H1 (cell line): ENCODE measurements around the gene ZNF397. TPM values are rescaled to one million over a fixed set of nuclear protein-coding genes. Genes with fewer than 3 reads are reported as not detected.

Experiments used
- CTCF ChIA-PET: fragments of 300-600 bp; sonication (Branson Sonifier 250); formaldehyde crosslinking; loops from one replicate; lab custom pipeline; 2021; ENCODE audit not compliant: partially characterized antibody; lab: Charles Lee
- POLR2A ChIA-PET: fragments of 300-600 bp; sonication (Branson Sonifier 250); formaldehyde crosslinking; loops from one replicate; lab custom pipeline; 2021; ENCODE audit warnings: inconsistent platforms; ENCODE audit not compliant: partially characterized antibody; lab: Charles Lee
- DNase-seq, 2 experiments: peaks; one replicate each; pipeline versions ENCODE4 v3.0.0 to v3.0.0-alpha.2; 2010 to 2022; ENCODE audit warnings: low spot score in 2 of 2, low read depth in 1 of 2, mixed read lengths in 1 of 2
- FAIRE-seq: peaks from 2 replicates; lab custom pipeline; 2011; peaks lifted over from hg19 to GRCh38; lab: Jason Lieb, UNC
- H2AFZ ChIP-seq: 2 replicates; pipeline ENCODE4 v1.8.1; 2012; ENCODE audit warnings: low read length, inconsistent platforms
- H2AK5ac ChIP-seq: 2 replicates; pipeline ENCODE4 v1.6.1; 2013; ENCODE audit warnings: low read depth, low read length
- H2BK120ac ChIP-seq: replicated peaks from 2 replicates; pipeline ENCODE3; 2013; ENCODE audit warnings: low read depth, low read length, inconsistent platforms
- H2BK12ac ChIP-seq: 2 replicates; pipeline ENCODE4 v1.6.1; 2013; ENCODE audit warnings: low read depth, low read length
- H2BK15ac ChIP-seq: 2 replicates; pipeline ENCODE4 v1.6.1; 2013; ENCODE audit warnings: low read length
- H2BK20ac ChIP-seq: 2 replicates; pipeline ENCODE4 v1.6.1; 2013; ENCODE audit warnings: low read length
- H2BK5ac ChIP-seq: 2 replicates; pipeline ENCODE4 v1.6.1; 2013; ENCODE audit warnings: low read depth, low read length
- H3K14ac ChIP-seq: 2 replicates; pipeline ENCODE4 v1.6.1; 2013; ENCODE audit warnings: inconsistent platforms; ENCODE audit not compliant: insufficient read length
- H3K18ac ChIP-seq: 2 replicates; pipeline ENCODE4 v1.6.1; 2013; ENCODE audit warnings: low read length; ENCODE audit errors: extremely low read depth
- H3K23ac ChIP-seq: 2 replicates; pipeline ENCODE4 v1.6.1; 2013; ENCODE audit warnings: inconsistent platforms; ENCODE audit not compliant: insufficient read length
- H3K23me2 ChIP-seq: 2 replicates; pipeline ENCODE4 v1.6.1; 2013; ENCODE audit warnings: low read depth, low read length
- H3K27ac ChIP-seq: 2 replicates; pipeline ENCODE4 v1.6.1; 2011; ENCODE audit warnings: low read depth, low read length, inconsistent platforms
- H3K27me3 ChIP-seq, 4 experiments: replicated peaks in 1 of 4; 1 replicate in 1 of 4; 2 replicates in 3 of 4; pipeline versions ENCODE4 v1.6.1 to v1.8.1; 2011 to 2013; ENCODE audit warnings: low read length in 3 of 4, mild to moderate bottlenecking in 3 of 4, inconsistent platforms in 2 of 4, mixed read lengths in 2 of 4, moderate library complexity in 1 of 4; ENCODE audit not compliant: control insufficient read depth in 3 of 4, insufficient read depth in 3 of 4; ENCODE audit errors: extremely low read depth in 1 of 4
- H3K36me3 ChIP-seq, 4 experiments: 2 replicates each; pipeline versions ENCODE4 v1.6.1 to v1.8.1; 2011 to 2013; ENCODE audit warnings: mild to moderate bottlenecking in 4 of 4, low read length in 3 of 4, moderate library complexity in 2 of 4, control low read depth in 1 of 4, inconsistent platforms in 1 of 4; ENCODE audit not compliant: insufficient read depth in 4 of 4, control insufficient read depth in 2 of 4
- H3K4ac ChIP-seq: replicated peaks from 2 replicates; pipeline ENCODE3; 2013; ENCODE audit warnings: low read length, low read depth, mixed read lengths, inconsistent platforms; ENCODE audit not compliant: insufficient read length
- H3K4me1 ChIP-seq, 4 experiments: replicated peaks in 1 of 4; 1 replicate in 1 of 4; 2 replicates in 3 of 4; pipeline versions ENCODE4 v1.6.1 to v1.8.1; 2011 to 2013; ENCODE audit warnings: low read length in 3 of 4, inconsistent platforms in 2 of 4, mixed read lengths in 1 of 4; ENCODE audit not compliant: insufficient read depth in 4 of 4, control insufficient read depth in 3 of 4
- H3K4me2 ChIP-seq, 2 experiments: 2 replicates each; pipeline versions ENCODE4 v1.6.1 to v1.8.1; 2011 to 2013; ENCODE audit warnings: low read depth in 2 of 2, low read length in 2 of 2, control low read depth in 1 of 2, inconsistent platforms in 1 of 2, mild to moderate bottlenecking in 1 of 2; ENCODE audit not compliant: insufficient read depth in 1 of 2
- H3K4me3 ChIP-seq, 4 experiments: fragments of 200-600, 300-600 bp in 1 of 4; sonication (generic), shearing (Covaris generic), sonication (Bioruptor Twin) in 1 of 4; 2 replicates each; pipeline versions ENCODE4 v1.5.1 to v1.8.1; 2011 to 2016; ENCODE audit warnings: low read length in 4 of 4, low read depth in 3 of 4, control low read depth in 2 of 4, inconsistent platforms in 2 of 4, mild to moderate bottlenecking in 2 of 4, mixed read lengths in 1 of 4, moderate library complexity in 1 of 4; ENCODE audit not compliant: insufficient read depth in 2 of 4; ENCODE audit errors: extremely low read depth in 1 of 4
- H3K56ac ChIP-seq: replicated peaks from 2 replicates; pipeline ENCODE3; 2013; ENCODE audit warnings: low read depth, mild to moderate bottlenecking, mixed read lengths, low read length, inconsistent platforms; ENCODE audit not compliant: insufficient read length
- H3K79me1 ChIP-seq: 2 replicates; pipeline ENCODE4 v1.6.1; 2013; ENCODE audit warnings: low read depth, low read length, control low read depth
- H3K79me2 ChIP-seq, 2 experiments: 2 replicates each; pipeline versions ENCODE4 v1.6.1 to v1.8.1; 2012 to 2013; ENCODE audit warnings: low read length in 2 of 2, mild to moderate bottlenecking in 2 of 2, inconsistent platforms in 1 of 2; ENCODE audit not compliant: insufficient read depth in 2 of 2, control insufficient read depth in 1 of 2
- H3K9ac ChIP-seq, 4 experiments: replicated peaks in 1 of 4; 1 replicate in 1 of 4; 2 replicates in 3 of 4; pipeline versions ENCODE4 v1.6.1 to v1.8.1; 2011 to 2013; ENCODE audit warnings: low read depth in 3 of 4, low read length in 3 of 4, control low read depth in 2 of 4, mild to moderate bottlenecking in 2 of 4, moderate library complexity in 2 of 4, inconsistent platforms in 1 of 4; ENCODE audit errors: extremely low read depth in 1 of 4
- H3K9me3 ChIP-seq, 2 experiments: 2 replicates each; pipeline versions ENCODE4 v1.6.1 to v1.8.1; 2012 to 2013; ENCODE audit warnings: mild to moderate bottlenecking in 2 of 2, moderate library complexity in 2 of 2, control low read depth in 1 of 2, inconsistent platforms in 1 of 2, low read depth in 1 of 2, low read length in 1 of 2, mixed read lengths in 1 of 2; ENCODE audit not compliant: insufficient read depth in 2 of 2
- H4K20me1 ChIP-seq, 2 experiments: replicated peaks in 1 of 2; 2 replicates each; pipeline versions ENCODE3 to v1.8.1; 2011 to 2013; ENCODE audit warnings: inconsistent platforms in 2 of 2, low read length in 2 of 2, mild to moderate bottlenecking in 1 of 2; ENCODE audit not compliant: insufficient read depth in 2 of 2, control insufficient read depth in 1 of 2
- H4K5ac ChIP-seq: 2 replicates; pipeline ENCODE4 v1.6.1; 2013; ENCODE audit warnings: low read length, low read depth, mixed read lengths, inconsistent platforms; ENCODE audit not compliant: insufficient read length
- H4K8ac ChIP-seq: 2 replicates; pipeline ENCODE4 v1.8.0; 2013; ENCODE audit warnings: mild to moderate bottlenecking, moderate library complexity, low read length, inconsistent platforms; ENCODE audit not compliant: insufficient read depth; ENCODE audit errors: extremely low read depth
- H4K91ac ChIP-seq: replicated peaks from 2 replicates; pipeline ENCODE3; 2013; ENCODE audit warnings: low read length, mixed read lengths, inconsistent platforms; ENCODE audit not compliant: insufficient read length
- EP300 ChIP-seq, 2 experiments: IDR thresholded peaks; 1 replicate in 1 of 2; 2 replicates in 1 of 2; pipeline ENCODE4 v1.6.1; 2011 to 2012; ENCODE audit warnings: low read depth in 2 of 2, low read length in 2 of 2, mild to moderate bottlenecking in 2 of 2, borderline replicate concordance in 1 of 2, inconsistent platforms in 1 of 2, moderate library complexity in 1 of 2
- KDM1A ChIP-seq: fragments of 200-600, 300-600 bp; sonication (generic); IDR thresholded peaks from 2 replicates; pipeline ENCODE4 v1.7.1; 2016; ENCODE audit warnings: mild to moderate bottlenecking, low read length, borderline replicate concordance
- PHF8 ChIP-seq: fragments of 200-600 bp; sonication (generic); conservative IDR thresholded peaks from 2 replicates; pipeline ENCODE4 v1.7.1; 2012; ENCODE audit warnings: low read depth, mild to moderate bottlenecking, inconsistent platforms, low read length, moderate library complexity
- POU5F1 ChIP-seq: IDR thresholded peaks from 2 replicates; pipeline ENCODE4 v1.6.1; 2011; ENCODE audit warnings: low read depth, mild to moderate bottlenecking, low read length, moderate library complexity
- RFX5 ChIP-seq: IDR thresholded peaks from 2 replicates; pipeline ENCODE4 v1.6.1; 2011; ENCODE audit warnings: low read depth, low read length, improper control_type of control experiment, borderline replicate concordance
- SIX5 ChIP-seq: IDR thresholded peaks from 2 replicates; pipeline ENCODE4 v1.6.1; 2011; ENCODE audit warnings: mild to moderate bottlenecking, low read depth, low read length
- SP4 ChIP-seq: IDR thresholded peaks from 2 replicates; pipeline ENCODE4 v1.6.1; 2012; ENCODE audit warnings: low read length, inconsistent platforms
- TBP ChIP-seq: IDR thresholded peaks from 2 replicates; pipeline ENCODE4 v1.6.1; 2011; ENCODE audit warnings: low read depth, low read length, improper control_type of control experiment
- TEAD4 ChIP-seq: IDR thresholded peaks from 2 replicates; pipeline ENCODE4 v1.6.1; 2012; ENCODE audit warnings: low read depth, low read length, inconsistent platforms, mixed read lengths
- ZNF274 ChIP-seq: IDR thresholded peaks from 2 replicates; pipeline ENCODE4 v1.7.0; 2012; ENCODE audit warnings: low read length, borderline replicate concordance; ENCODE audit errors: extremely low read depth
- WGBS, 2 experiments: shearing (Covaris generic) in 1 of 2; methylation state at CpG; one replicate each; pipeline versions ENCODE4 v1.1.6 to v1.1.7; 2013 to 2015; ENCODE audit warnings: low lambda C conversion rate in 2 of 2, mixed read lengths in 2 of 2, inconsistent platforms in 1 of 2, low coverage in 1 of 2, missing lambda C conversion rate in 1 of 2; ENCODE audit not compliant: insufficient replicate concordance in 2 of 2, insufficient coverage in 1 of 2, insufficient read length in 1 of 2; ENCODE audit errors: extremely low coverage in 1 of 2, missing lambda C conversion rate in 1 of 2; 5-methylcytosine and 5-hydroxymethylcytosine counted together
- polyA plus RNA-seq, 7 experiments: library from polyadenylated mRNA; depleted of rRNA in 3 of 7; stranded (reverse) in 5 of 7; unstranded in 2 of 7; fragments of >200 nt in 5 of 7; fragments of 200-250 nt in 2 of 7; gene quantifications; 1 replicate in 5 of 7; 2 replicates in 1 of 7; 4 replicates in 1 of 7; pipeline versions ENCODE4 v1.2.1 to v1.2.3, GENCODE V29; 2011 to 2013; ENCODE audit warnings: missing spikeins in 2 of 7, mixed read lengths in 2 of 7
- total RNA-seq: library from RNA; stranded (reverse); fragmentation: NEBNext Ultra II Directional; extraction: Animal tissue kit (Norgen Biotek cat#: 25700); gene quantifications from 2 replicates; pipeline ENCODE4 v1.2.1, GENCODE V29; 2021
- TF ChIP-seq, protein P1 (sequence below), 3 experiments: IDR thresholded peaks; 1 replicate in 2 of 3; 2 replicates in 1 of 3; pipeline versions ENCODE4 v1.5.1 to v1.6.1; 2011; ENCODE audit warnings: low read length in 3 of 3, mild to moderate bottlenecking in 3 of 3, inconsistent platforms in 2 of 3, low read depth in 1 of 3, moderate library complexity in 1 of 3; ENCODE audit not compliant: insufficient read depth in 1 of 3; ENCODE audit errors: control extremely low read depth in 1 of 3

ZNF397 gene
- total and polyA plus RNA-seq, 2 of the 8 experiments (the other 6 are each of a cell fraction or from before 2014, with no cell fraction given) = 9.8 to 39.5 TPM

DNA sequence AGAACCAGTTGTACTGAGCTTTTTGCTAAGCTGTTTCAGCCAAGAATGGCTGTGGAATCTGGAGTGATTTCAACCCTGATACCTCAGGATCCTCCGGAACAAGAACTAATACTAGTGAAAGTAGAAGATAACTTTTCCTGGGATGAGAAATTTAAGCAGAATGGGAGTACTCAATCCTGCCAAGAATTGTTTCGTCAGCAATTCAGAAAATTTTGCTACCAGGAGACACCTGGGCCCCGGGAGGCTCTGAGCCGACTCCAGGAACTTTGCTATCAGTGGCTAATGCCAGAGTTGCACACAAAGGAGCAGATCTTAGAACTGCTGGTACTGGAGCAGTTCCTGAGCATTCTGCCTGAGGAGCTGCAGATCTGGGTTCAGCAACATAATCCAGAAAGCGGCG is 1.6 kb downstream of the ZNF397 start:
- no peak overlapping the region for H2BK5ac ChIP-seq
- H3K79me1 ChIP-seq = 0 out of 2 replicates have a peak, but pooled peaks cover 3% of the 10 kb centered on the region
- H3K36me3 ChIP-seq = peaks cover 35 to 55% (median 51%) of the 10 kb centered on the region in 4 experiments
- 93% methylated on average over 6 of the region's 6 CpGs; no CpG with 5 or more reads in 1 of the 2 experiments for WGBS, 2 experiments
- H3K18ac ChIP-seq = no peak overlapping the region
- no peak overlapping the region for H2BK20ac ChIP-seq
- DNase-seq = no peak
- no peak overlapping the region for H2AK5ac ChIP-seq
- no peak for FAIRE-seq
- H3K23ac ChIP-seq = no peak overlapping the region
- peak overlapping the region in 2 of 4 experiments; percentile 9 to 78; a peak in 3 of 8 replicates for H3K4me3 ChIP-seq
- H3K4me2 ChIP-seq = peak overlapping the region; percentile 76 to 80; a peak in 2 of 4 replicates
- H3K4me1 ChIP-seq = peaks cover 0 to 3% (median 0%) of the 10 kb centered on the region in 4 experiments; a peak in 2 of 7 replicates
- H3K27me3 ChIP-seq = no peaks in the 10 kb centered on the region
- peaks cover 3 to 29% of the 10 kb centered on the region in 2 experiments for H3K79me2 ChIP-seq
- H3K9ac ChIP-seq = peak overlapping the region in 1 of 4 experiments; percentile 50; a peak in 1 of 7 replicates
- no peak overlapping the region for H3K27ac ChIP-seq
- H3K14ac ChIP-seq = no peak overlapping the region
- H2AFZ ChIP-seq = no peak overlapping the region
- ChIA-PET CTCF (interaction anchor here (5.0 kb wide), 1 partner anchor 11 kb away, joined by 23 read pairs; no protein-coding TSS in a partner anchor), POLR2A (interaction anchor here (4.3 kb wide), 1 partner anchor 47 kb away, joined by 28 read pairs; the partner anchor contains the start of gene ZSCAN30)
- no peak overlapping the region for H2BK15ac ChIP-seq
- H4K91ac ChIP-seq = no peak overlapping the region
- no peaks in the 10 kb centered on the region for H4K20me1 ChIP-seq
- no peak overlapping the region for H3K56ac ChIP-seq
- no peak overlapping the region for H4K8ac ChIP-seq
- H2BK120ac ChIP-seq = no peak overlapping the region
- H3K4ac ChIP-seq = no peak overlapping the region
- no peaks in the 10 kb centered on the region for H3K9me3 ChIP-seq
- H3K23me2 ChIP-seq = peaks cover 3% of the 10 kb centered on the region; the same call in 1 of the 2 replicates
- H4K5ac ChIP-seq = no peak overlapping the region
- H2BK12ac ChIP-seq = no peak overlapping the region
- TF ChIP-seq KDM1A (no peak), SP4 (no peak), PHF8 (no peak), RFX5 (no peak), ZNF274 (no peak), TEAD4 (no peak), SIX5 (no peak), POU5F1 (no peak), EP300 (IDR thresholded peaks at IDR 0.05; ENCODE audit: borderline replicate concordance in 1 of 2, low read depth in 2 of 2, low read length in 2 of 2) (no peak), TBP (no peak)
- TF ChIP-seq, protein P1, sequence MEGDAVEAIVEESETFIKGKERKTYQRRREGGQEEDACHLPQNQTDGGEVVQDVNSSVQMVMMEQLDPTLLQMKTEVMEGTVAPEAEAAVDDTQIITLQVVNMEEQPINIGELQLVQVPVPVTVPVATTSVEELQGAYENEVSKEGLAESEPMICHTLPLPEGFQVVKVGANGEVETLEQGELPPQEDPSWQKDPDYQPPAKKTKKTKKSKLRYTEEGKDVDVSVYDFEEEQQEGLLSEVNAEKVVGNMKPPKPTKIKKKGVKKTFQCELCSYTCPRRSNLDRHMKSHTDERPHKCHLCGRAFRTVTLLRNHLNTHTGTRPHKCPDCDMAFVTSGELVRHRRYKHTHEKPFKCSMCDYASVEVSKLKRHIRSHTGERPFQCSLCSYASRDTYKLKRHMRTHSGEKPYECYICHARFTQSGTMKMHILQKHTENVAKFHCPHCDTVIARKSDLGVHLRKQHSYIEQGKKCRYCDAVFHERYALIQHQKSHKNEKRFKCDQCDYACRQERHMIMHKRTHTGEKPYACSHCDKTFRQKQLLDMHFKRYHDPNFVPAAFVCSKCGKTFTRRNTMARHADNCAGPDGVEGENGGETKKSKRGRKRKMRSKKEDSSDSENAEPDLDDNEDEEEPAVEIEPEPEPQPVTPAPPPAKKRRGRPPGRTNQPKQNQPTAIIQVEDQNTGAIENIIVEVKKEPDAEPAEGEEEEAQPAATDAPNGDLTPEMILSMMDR (IDR thresholded peaks at IDR 0.05; ENCODE audit: control extremely low read depth in 1 of 3, insufficient read depth in 1 of 3, low read depth in 1 of 3, low read length in 3 of 3) = no peak
